Measurements from ENCODE around the gene ANKS1A.
"Not testable (repeated sequence)": the region's sequence is repeated elsewhere in the genome, so short reads cannot be mapped to it uniquely, and the experiment has no call there.

Gene ANKS1A

GRCh38 chr6:34888874-34889555 lies at the start of gene ANKS1A:
ANKS1A (plus strand) TSS chr6:34889255; CDS start chr6:34889403, 148 bp downstream.
- Histone ChIP-seq H3K27me3 (replicated peaks) (no peaks in the 10 kb centered on the region), H3K27ac (peak within 1 kb of the TSS; percentile 54), H3K36me3 (replicated peaks) (no peaks in the 10 kb centered on the region), H3K4me3 (ENCODE audit: low read depth, low read length) (peak within 1 kb of the TSS; percentile 95)
- no peak for TF ChIP-seq CTCF (IDR thresholded peaks at IDR 0.05; ENCODE audit: low read depth, low read length, missing control alignments)
- DNase-seq: peak; percentile 35
- in situ Hi-C loops (cut with HindIII; ENCODE audit: low pct_ligation_motif_present, low sequenced_read_pairs): no loop called here

GRCh38 chr6:34839666-34840352 lies 49.2 kb upstream of the ANKS1A start:
- in situ Hi-C loops (cut with HindIII; ENCODE audit: low pct_ligation_motif_present, low sequenced_read_pairs): no loop called here
- DNase-seq: no peak
- no peak overlapping the region for H3K4me3 ChIP-seq (ENCODE audit: low read depth, low read length)
- peaks cover 3% of the 10 kb centered on the region for H3K36me3 ChIP-seq (replicated peaks)
- no peak for TF ChIP-seq CTCF (IDR thresholded peaks at IDR 0.05; ENCODE audit: low read depth, low read length, missing control alignments)
- no peak overlapping the region for H3K27ac ChIP-seq
- no peaks in the 10 kb centered on the region for H3K27me3 ChIP-seq (replicated peaks)

GRCh38 chr6:34849066-34849465 lies 40.0 kb upstream of the ANKS1A start:
- in situ Hi-C loops (cut with HindIII; ENCODE audit: low pct_ligation_motif_present, low sequenced_read_pairs); H3K27ac ChIP-seq; DNase-seq; H3K27me3 ChIP-seq (replicated peaks); H3K4me3 ChIP-seq (ENCODE audit: low read depth, low read length); H3K36me3 ChIP-seq (replicated peaks): not testable (repeated sequence)

- TF ChIP-seq CTCF (IDR thresholded peaks at IDR 0.05; ENCODE audit: low read depth, low read length, missing control alignments): no peak
- no peaks in the 10 kb centered on the region for H3K27me3 ChIP-seq (replicated peaks)
- no peak overlapping the region for H3K27ac ChIP-seq
- DNase-seq: no peak
- H3K4me3 ChIP-seq (ENCODE audit: low read depth, low read length): no peak overlapping the region
- in situ Hi-C loops (cut with HindIII; ENCODE audit: low pct_ligation_motif_present, low sequenced_read_pairs): no loop called here
- peaks cover 3% of the 10 kb centered on the region for H3K36me3 ChIP-seq (replicated peaks)
Observed at GRCh38 chr6:34851361-34851760, 37.7 kb upstream of the ANKS1A start.

- no peak overlapping the region for H3K27ac ChIP-seq
- H3K4me3 ChIP-seq (ENCODE audit: low read depth, low read length): no peak overlapping the region
- TF ChIP-seq CTCF (IDR thresholded peaks at IDR 0.05; ENCODE audit: low read depth, low read length, missing control alignments): no peak
- H3K36me3 ChIP-seq (replicated peaks): peaks cover 11% of the 10 kb centered on the region
- in situ Hi-C loops (cut with HindIII; ENCODE audit: low pct_ligation_motif_present, low sequenced_read_pairs): no loop called here
- H3K27me3 ChIP-seq (replicated peaks): no peaks in the 10 kb centered on the region
- DNase-seq: no peak
Observed at GRCh38 chr6:34852406-34853085, 36.5 kb upstream of the ANKS1A start.

GRCh38 chr6:34855463-34855862 lies 33.6 kb upstream of the ANKS1A start:
- DNase-seq: no peak
- peak; percentile 22 for TF ChIP-seq CTCF (IDR thresholded peaks at IDR 0.05; ENCODE audit: low read depth, low read length, missing control alignments)
- H3K4me3 ChIP-seq (ENCODE audit: low read depth, low read length): no peak overlapping the region
- no peak overlapping the region for H3K27ac ChIP-seq
- in situ Hi-C loops (cut with HindIII; ENCODE audit: low pct_ligation_motif_present, low sequenced_read_pairs): no loop called here
- peaks cover 24% of the 10 kb centered on the region for H3K36me3 ChIP-seq (replicated peaks)
- H3K27me3 ChIP-seq (replicated peaks): no peaks in the 10 kb centered on the region

Data from brain microvascular endothelial cell (primary cell).